ENCODE measurements around the gene SLC10A7.

SLC10A7 gene

GRCh38 chr4:146478009-146478408, 43.7 kb downstream of the SLC10A7 start:
- H3K4me1 Mint-ChIP-seq (ENCODE audit: low read depth) = peaks cover 5% of the 10 kb centered on the region
- H3K36me3 Mint-ChIP-seq (ENCODE audit: low read depth) = peaks cover 18% of the 10 kb centered on the region
- no peak overlapping the region for H3K4me3 Mint-ChIP-seq
- H3K9me3 Mint-ChIP-seq = peaks cover 19% of the 10 kb centered on the region
- no peaks in the 10 kb centered on the region for H3K27me3 Mint-ChIP-seq (ENCODE audit: low read depth)
- H3K27ac Mint-ChIP-seq = no peak overlapping the region

GRCh38 chr4:146477054-146477453, 44.7 kb downstream of the SLC10A7 start:
- Mint-ChIP-seq H3K27me3 (ENCODE audit: low read depth) (no peaks in the 10 kb centered on the region), H3K4me3 (no peak overlapping the region), H3K4me1 (ENCODE audit: low read depth) (peaks cover 5% of the 10 kb centered on the region), H3K27ac (no peak overlapping the region), H3K9me3 (peaks cover 9% of the 10 kb centered on the region), H3K36me3 (ENCODE audit: low read depth) (peaks cover 9% of the 10 kb centered on the region)

- Mint-ChIP-seq H3K9me3 (no peaks in the 10 kb centered on the region), H3K36me3 (ENCODE audit: low read depth) (no peaks in the 10 kb centered on the region), H3K4me1 (ENCODE audit: low read depth) (no peaks in the 10 kb centered on the region), H3K4me3 (no peak overlapping the region), H3K27ac (no peak overlapping the region), H3K27me3 (ENCODE audit: low read depth) (no peaks in the 10 kb centered on the region)
Measured at GRCh38 chr4:146472404-146472803, 49.3 kb downstream of the SLC10A7 start.

- Mint-ChIP-seq H3K4me3 (no peak overlapping the region), H3K27ac (no peak overlapping the region), H3K9me3 (no peaks in the 10 kb centered on the region), H3K4me1 (ENCODE audit: low read depth) (peaks cover 8% of the 10 kb centered on the region), H3K27me3 (ENCODE audit: low read depth) (no peaks in the 10 kb centered on the region), H3K36me3 (ENCODE audit: low read depth) (peaks cover 3% of the 10 kb centered on the region)
Measured at GRCh38 chr4:146470604-146471003, 51.1 kb downstream of the SLC10A7 start.

GRCh38 chr4:146469022-146469421, 52.7 kb downstream of the SLC10A7 start:
- Mint-ChIP-seq H3K4me3 (no peak overlapping the region), H3K9me3 (no peaks in the 10 kb centered on the region), H3K27ac (no peak overlapping the region), H3K4me1 (ENCODE audit: low read depth) (peaks cover 9% of the 10 kb centered on the region), H3K36me3 (ENCODE audit: low read depth) (peaks cover 3% of the 10 kb centered on the region), H3K27me3 (ENCODE audit: low read depth) (no peaks in the 10 kb centered on the region)

- no peaks in the 10 kb centered on the region for H3K9me3 Mint-ChIP-seq
- H3K27ac Mint-ChIP-seq = no peak overlapping the region
- H3K27me3 Mint-ChIP-seq (ENCODE audit: low read depth) = no peaks in the 10 kb centered on the region
- no peak overlapping the region for H3K4me3 Mint-ChIP-seq
- peaks cover 3% of the 10 kb centered on the region for H3K36me3 Mint-ChIP-seq (ENCODE audit: low read depth)
- peaks cover 10% of the 10 kb centered on the region for H3K4me1 Mint-ChIP-seq (ENCODE audit: low read depth)
Measured at GRCh38 chr4:146465628-146466027, 56.1 kb downstream of the SLC10A7 start.

- peaks cover 6% of the 10 kb centered on the region for H3K9me3 Mint-ChIP-seq
- peaks cover 25% of the 10 kb centered on the region for H3K4me1 Mint-ChIP-seq (ENCODE audit: low read depth)
- H3K4me3 Mint-ChIP-seq = no peak overlapping the region
- no peak overlapping the region for H3K27ac Mint-ChIP-seq
- no peaks in the 10 kb centered on the region for H3K27me3 Mint-ChIP-seq (ENCODE audit: low read depth)
- peaks cover 15% of the 10 kb centered on the region for H3K36me3 Mint-ChIP-seq (ENCODE audit: low read depth)
Measured at GRCh38 chr4:146462251-146462650, 59.5 kb downstream of the SLC10A7 start.

GRCh38 chr4:146458594-146458993, 63.1 kb downstream of the SLC10A7 start:
- Mint-ChIP-seq H3K27me3 (ENCODE audit: low read depth) (no peaks in the 10 kb centered on the region), H3K4me1 (ENCODE audit: low read depth) (peaks cover 21% of the 10 kb centered on the region), H3K9me3 (peaks cover 6% of the 10 kb centered on the region), H3K4me3 (peak overlapping the region; percentile 66), H3K27ac (peak overlapping the region; percentile 87), H3K36me3 (ENCODE audit: low read depth) (peaks cover 17% of the 10 kb centered on the region)

GRCh38 chr4:146456681-146457080, 65.1 kb downstream of the SLC10A7 start:
- H3K4me3 Mint-ChIP-seq = no peak overlapping the region
- H3K4me1 Mint-ChIP-seq (ENCODE audit: low read depth) = peaks cover 23% of the 10 kb centered on the region
- no peak overlapping the region for H3K27ac Mint-ChIP-seq
- no peaks in the 10 kb centered on the region for H3K27me3 Mint-ChIP-seq (ENCODE audit: low read depth)
- peaks cover 17% of the 10 kb centered on the region for H3K36me3 Mint-ChIP-seq (ENCODE audit: low read depth)
- peaks cover 9% of the 10 kb centered on the region for H3K9me3 Mint-ChIP-seq

- Mint-ChIP-seq H3K4me3 (no peak overlapping the region), H3K9me3 (peaks cover 10% of the 10 kb centered on the region), H3K36me3 (ENCODE audit: low read depth) (peaks cover 19% of the 10 kb centered on the region), H3K27ac (no peak overlapping the region), H3K27me3 (ENCODE audit: low read depth) (no peaks in the 10 kb centered on the region), H3K4me1 (ENCODE audit: low read depth) (peaks cover 33% of the 10 kb centered on the region)
Measured at GRCh38 chr4:146453181-146453807, 68.4 kb downstream of the SLC10A7 start.

GRCh38 chr4:146450524-146450923, 71.2 kb downstream of the SLC10A7 start:
- Mint-ChIP-seq H3K4me1 (ENCODE audit: low read depth) (peaks cover 28% of the 10 kb centered on the region), H3K4me3 (peak overlapping the region; percentile 13), H3K9me3 (peaks cover 9% of the 10 kb centered on the region), H3K27ac (peak overlapping the region; percentile 3), H3K27me3 (ENCODE audit: low read depth) (no peaks in the 10 kb centered on the region), H3K36me3 (ENCODE audit: low read depth) (peaks cover 17% of the 10 kb centered on the region)

GRCh38 chr4:146446555-146446954, 75.2 kb downstream of the SLC10A7 start:
- H3K9me3 Mint-ChIP-seq = peaks cover 5% of the 10 kb centered on the region
- peaks cover 13% of the 10 kb centered on the region for H3K36me3 Mint-ChIP-seq (ENCODE audit: low read depth)
- H3K4me3 Mint-ChIP-seq = no peak overlapping the region
- H3K4me1 Mint-ChIP-seq (ENCODE audit: low read depth) = peaks cover 21% of the 10 kb centered on the region
- no peaks in the 10 kb centered on the region for H3K27me3 Mint-ChIP-seq (ENCODE audit: low read depth)
- H3K27ac Mint-ChIP-seq = no peak overlapping the region

- H3K27ac Mint-ChIP-seq = no peak overlapping the region
- H3K27me3 Mint-ChIP-seq (ENCODE audit: low read depth) = no peaks in the 10 kb centered on the region
- H3K4me3 Mint-ChIP-seq = no peak overlapping the region
- peaks cover 5% of the 10 kb centered on the region for H3K36me3 Mint-ChIP-seq (ENCODE audit: low read depth)
- H3K9me3 Mint-ChIP-seq = no peaks in the 10 kb centered on the region
- peaks cover 12% of the 10 kb centered on the region for H3K4me1 Mint-ChIP-seq (ENCODE audit: low read depth)
Measured at GRCh38 chr4:146445198-146446150, 76.3 kb downstream of the SLC10A7 start.

GRCh38 chr4:146443525-146443924, 78.2 kb downstream of the SLC10A7 start:
- no peak overlapping the region for H3K27ac Mint-ChIP-seq
- peaks cover 9% of the 10 kb centered on the region for H3K36me3 Mint-ChIP-seq (ENCODE audit: low read depth)
- no peaks in the 10 kb centered on the region for H3K27me3 Mint-ChIP-seq (ENCODE audit: low read depth)
- no peaks in the 10 kb centered on the region for H3K9me3 Mint-ChIP-seq
- no peak overlapping the region for H3K4me3 Mint-ChIP-seq
- no peaks in the 10 kb centered on the region for H3K4me1 Mint-ChIP-seq (ENCODE audit: low read depth)

GRCh38 chr4:146442801-146443200, 78.9 kb downstream of the SLC10A7 start:
- Mint-ChIP-seq H3K4me3 (no peak overlapping the region), H3K9me3 (no peaks in the 10 kb centered on the region), H3K27ac (no peak overlapping the region), H3K36me3 (ENCODE audit: low read depth) (peaks cover 9% of the 10 kb centered on the region), H3K4me1 (ENCODE audit: low read depth) (no peaks in the 10 kb centered on the region), H3K27me3 (ENCODE audit: low read depth) (no peaks in the 10 kb centered on the region)

All from T-helper 1 cell treated with Interleukin-12 subunit alpha and Interleukin-12 subunit beta and Interleukin-4 antibody, amounts not matched to agents 30 μg/mL and 1 μg/mL, for 36 hours (primary cell).